ENCODE measurements around the gene DNAJC13. TPM values are rescaled to one million over a fixed set of nuclear protein-coding genes. Genes with fewer than 3 reads are reported as not detected.

DNAJC13 gene, protein sequence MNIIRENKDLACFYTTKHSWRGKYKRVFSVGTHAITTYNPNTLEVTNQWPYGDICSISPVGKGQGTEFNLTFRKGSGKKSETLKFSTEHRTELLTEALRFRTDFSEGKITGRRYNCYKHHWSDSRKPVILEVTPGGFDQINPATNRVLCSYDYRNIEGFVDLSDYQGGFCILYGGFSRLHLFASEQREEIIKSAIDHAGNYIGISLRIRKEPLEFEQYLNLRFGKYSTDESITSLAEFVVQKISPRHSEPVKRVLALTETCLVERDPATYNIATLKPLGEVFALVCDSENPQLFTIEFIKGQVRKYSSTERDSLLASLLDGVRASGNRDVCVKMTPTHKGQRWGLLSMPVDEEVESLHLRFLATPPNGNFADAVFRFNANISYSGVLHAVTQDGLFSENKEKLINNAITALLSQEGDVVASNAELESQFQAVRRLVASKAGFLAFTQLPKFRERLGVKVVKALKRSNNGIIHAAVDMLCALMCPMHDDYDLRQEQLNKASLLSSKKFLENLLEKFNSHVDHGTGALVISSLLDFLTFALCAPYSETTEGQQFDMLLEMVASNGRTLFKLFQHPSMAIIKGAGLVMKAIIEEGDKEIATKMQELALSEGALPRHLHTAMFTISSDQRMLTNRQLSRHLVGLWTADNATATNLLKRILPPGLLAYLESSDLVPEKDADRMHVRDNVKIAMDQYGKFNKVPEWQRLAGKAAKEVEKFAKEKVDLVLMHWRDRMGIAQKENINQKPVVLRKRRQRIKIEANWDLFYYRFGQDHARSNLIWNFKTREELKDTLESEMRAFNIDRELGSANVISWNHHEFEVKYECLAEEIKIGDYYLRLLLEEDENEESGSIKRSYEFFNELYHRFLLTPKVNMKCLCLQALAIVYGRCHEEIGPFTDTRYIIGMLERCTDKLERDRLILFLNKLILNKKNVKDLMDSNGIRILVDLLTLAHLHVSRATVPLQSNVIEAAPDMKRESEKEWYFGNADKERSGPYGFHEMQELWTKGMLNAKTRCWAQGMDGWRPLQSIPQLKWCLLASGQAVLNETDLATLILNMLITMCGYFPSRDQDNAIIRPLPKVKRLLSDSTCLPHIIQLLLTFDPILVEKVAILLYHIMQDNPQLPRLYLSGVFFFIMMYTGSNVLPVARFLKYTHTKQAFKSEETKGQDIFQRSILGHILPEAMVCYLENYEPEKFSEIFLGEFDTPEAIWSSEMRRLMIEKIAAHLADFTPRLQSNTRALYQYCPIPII (N-terminal part only)
- total RNA-seq, result 29.6 and 33.3 TPM in 2 replicates

DNA sequence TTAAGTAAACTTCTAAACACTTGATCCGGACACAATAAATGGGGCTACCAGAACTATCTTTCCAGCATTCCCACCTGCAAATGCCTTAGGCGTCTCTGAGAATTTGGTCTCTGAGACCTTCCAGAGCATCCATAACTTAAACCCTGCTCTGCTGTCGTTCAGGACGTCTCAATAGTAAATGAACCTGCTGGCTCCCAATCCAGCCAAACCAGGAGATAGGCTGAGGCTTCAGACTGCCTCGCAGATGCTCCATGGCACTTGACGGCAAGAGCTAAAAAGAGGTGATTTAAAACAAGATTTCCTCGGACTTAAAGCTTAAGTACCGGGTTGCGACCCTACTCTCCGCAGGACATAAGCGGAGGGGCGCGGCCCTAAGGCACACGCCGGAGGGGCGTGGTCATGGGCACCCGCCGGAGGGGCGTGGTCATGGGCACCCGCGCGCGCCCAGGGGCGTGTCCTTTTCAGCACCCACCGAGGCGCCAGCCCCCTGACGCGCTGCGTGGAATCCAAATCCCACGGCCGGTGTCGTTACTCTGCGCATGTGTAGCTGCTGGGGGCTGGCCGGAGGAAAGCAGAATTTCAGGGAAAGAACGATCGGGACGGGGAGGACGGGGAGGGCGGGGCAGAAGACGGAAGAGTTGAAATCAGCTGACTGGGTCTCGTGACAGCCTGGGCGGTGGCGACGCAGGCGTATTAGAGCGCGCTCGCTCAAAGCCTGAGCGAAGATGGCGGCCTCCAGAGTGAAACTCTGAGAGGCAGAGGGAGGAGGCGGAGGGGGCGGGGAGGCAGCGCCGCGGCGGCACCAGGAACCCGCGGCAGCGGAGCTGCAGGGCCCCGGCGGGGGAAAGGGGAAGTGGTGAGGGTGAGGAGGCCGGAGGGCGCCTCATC, at the start of gene DNAJC13:
Gene DNAJC13, plus strand, starts transcription at position 696 of the 888 bp plus-strand sequence. CDS start 17,049 bp downstream, outside the sequence.

Other genes with a start within 250 kb of the DNAJC13 start
- 1.00 and 1.3 TPM in 2 replicates for gene ACP3, start 100.1 kb upstream of the DNAJC13 start, total RNA-seq
- 0.29 and 0.81 TPM in 2 replicates for gene ACKR4, start 179.8 kb downstream of the DNAJC13 start, total RNA-seq
- gene ACAD11, start 242.3 kb downstream of the DNAJC13 start, total RNA-seq, result 9.3 and 9.6 TPM in 2 replicates
- gene UBA5, start 242.8 kb downstream of the DNAJC13 start, total RNA-seq, result 30.7 and 40.2 TPM in 2 replicates